Stimulated activated CD8-positive, alpha-beta memory T cell treated with anti-CD3 and anti-CD28 coated beads, Interleukin-7, amount 100 ng/mL, for 1 hour (primary cell): ENCODE measurements around the gene TMEM63B.
"Not testable (repeated sequence)": the region's sequence is repeated elsewhere in the genome, so short reads cannot be mapped to it uniquely, and the experiment has no call there.

ENCODE experiments used
- DNase-seq, 2 donors: peaks; one replicate each; pipeline ENCODE4 v3.0.0-alpha.2; 2020; ENCODE audit warnings: low read depth in 2 of 2

Gene TMEM63B

GRCh38 chr6:44094403-44095242 is 32.7 kb upstream of the TMEM63B start:
- no peak for DNase-seq

GRCh38 chr6:44095243-44095623 is 32.1 kb upstream of the TMEM63B start:
- not testable (repeated sequence) for DNase-seq

- DNase-seq, result peak; percentile 40 to 62
Observed at GRCh38 chr6:44096612-44097011, 30.7 kb upstream of the TMEM63B start.

DNA sequence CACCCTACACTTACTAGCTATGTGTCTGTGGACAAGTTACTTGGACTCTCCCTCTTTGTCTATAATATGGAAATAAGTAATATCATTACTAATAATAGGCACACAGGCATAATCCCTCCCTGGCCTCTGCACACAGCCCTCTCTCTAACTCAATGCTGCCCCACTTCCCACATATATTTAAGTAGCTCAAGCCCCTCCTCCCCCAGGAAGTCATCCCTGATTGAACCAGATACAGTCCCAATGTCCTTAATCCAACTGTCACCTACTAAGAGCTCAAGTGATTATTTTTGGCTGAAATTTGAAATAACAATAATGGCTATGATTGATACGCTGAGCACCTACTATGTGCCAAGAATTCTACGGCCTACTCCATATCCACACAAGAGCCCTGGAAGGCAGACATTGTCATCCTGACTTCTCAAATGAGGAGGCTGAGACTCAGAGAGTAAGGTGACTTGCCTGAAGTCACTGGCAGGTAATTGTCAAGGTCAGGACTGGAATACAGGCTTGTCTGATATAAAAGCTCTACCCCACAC is 29.5 kb upstream of the TMEM63B start:
- no peak for DNase-seq

DNA sequence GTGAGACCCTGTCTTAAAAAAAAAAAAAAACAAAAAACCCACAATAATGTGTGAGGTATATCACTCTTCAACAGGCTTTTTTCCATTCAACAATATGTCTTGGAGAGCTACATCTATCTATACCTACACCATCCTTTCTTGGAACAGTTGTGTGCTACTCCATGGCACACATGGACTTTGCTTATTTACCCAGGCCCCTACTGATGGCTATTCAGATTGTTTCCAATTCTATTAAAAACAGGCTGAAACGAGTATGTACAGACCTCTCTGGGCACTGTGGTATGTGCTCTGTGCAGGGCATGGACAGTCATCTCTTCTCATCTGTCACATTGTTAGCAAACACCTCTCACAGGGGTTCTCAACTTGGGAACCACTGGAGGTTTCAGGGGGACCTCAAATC is 28.2 kb upstream of the TMEM63B start:
- DNase-seq, result no peak

GRCh38 chr6:44100088-44100550 is 27.2 kb upstream of the TMEM63B start:
- DNase-seq, result no peak

DNA sequence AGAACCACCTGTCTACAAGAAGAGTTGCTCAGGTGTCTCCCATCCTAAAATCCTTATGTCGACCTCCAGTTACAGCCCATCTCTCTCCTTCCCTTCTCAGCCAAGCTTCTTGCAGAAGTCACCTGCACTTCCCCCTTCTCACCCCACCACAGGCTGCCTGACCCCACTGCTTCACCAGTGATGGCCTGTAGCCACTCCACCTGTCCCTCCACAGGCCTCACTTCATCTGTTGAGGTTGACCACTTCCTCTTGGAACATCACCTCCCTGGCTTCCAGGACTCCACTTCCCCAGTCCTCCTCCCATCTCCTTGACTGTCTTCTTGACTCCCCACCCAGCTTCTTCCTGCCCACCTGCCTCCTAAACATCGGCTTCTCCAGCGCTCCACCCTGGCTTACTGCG is 25.5 kb upstream of the TMEM63B start:
- DNase-seq, result no peak

DNA sequence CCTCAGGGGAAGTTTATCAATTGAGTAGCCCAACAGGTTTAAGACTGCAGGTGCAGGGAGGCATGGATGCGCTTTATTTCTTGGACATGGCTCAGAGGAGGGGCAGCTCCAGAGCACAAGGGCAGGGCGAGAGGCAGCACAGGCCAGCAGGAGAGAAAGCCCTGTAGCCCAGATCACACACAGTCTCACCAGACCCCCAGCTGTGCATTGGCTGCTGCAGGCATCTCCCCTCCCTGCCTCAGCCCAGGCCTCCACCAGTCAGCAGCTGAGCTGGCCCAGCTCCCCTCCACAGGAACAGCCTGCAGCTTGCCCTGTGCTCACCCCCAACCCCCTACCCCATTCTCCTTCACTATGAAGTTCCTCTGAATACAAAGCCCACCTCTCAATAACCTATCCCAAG is 24.8 kb upstream of the TMEM63B start:
- no peak for DNase-seq

DNA sequence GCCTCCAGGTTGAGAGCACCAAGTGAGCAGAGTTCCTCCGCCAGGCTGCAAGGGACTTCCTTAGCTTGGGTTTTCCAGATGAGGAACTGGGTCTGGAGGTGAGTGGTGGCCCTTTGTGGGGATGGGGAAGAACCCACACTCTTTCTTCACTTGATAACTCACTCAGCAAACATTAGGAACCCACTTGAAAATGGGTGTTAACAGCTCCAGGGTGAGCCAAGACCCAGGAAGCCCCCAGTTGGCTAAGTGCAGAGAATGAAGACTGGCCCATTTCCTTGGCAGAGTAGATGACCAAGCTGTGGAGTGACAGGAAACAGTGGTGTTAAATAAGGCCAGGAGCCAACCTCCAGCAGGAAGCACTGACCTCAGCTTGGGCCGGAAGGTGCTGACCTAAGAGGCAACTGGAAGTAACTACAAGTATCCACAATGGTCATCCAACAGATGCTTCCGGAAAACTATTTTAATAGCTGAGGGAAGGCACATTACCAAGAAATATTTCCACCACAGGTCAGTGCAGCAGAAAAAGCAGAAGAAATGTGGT is 22.8 kb upstream of the TMEM63B start:
- DNase-seq, result no peak

- no peak for DNase-seq
Observed at GRCh38 chr6:44105146-44105545, 22.2 kb upstream of the TMEM63B start.

GRCh38 chr6:44105993-44106740 is 21.2 kb upstream of the TMEM63B start:
- DNase-seq, result no peak

GRCh38 chr6:44107017-44107416 is 20.3 kb upstream of the TMEM63B start:
- DNase-seq, result no peak

DNA sequence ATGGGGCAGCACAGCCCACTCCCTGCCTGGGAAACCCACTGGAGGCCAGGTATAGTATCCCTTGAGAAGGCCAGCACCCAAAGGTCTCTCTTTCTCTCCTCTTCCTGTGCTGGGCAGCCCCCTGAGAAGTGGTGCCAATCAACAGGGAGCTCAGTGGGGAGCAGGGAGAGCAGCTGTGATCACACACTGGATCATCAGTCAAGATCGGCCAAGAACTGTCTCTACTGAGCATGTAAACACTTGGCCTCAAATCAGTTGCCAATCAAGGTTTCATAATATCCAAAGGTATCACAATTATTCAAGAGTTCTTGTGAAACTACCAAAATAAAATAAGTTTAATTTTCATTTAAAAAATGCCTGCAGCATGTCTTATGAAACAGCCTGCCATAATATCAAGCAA is 18.9 kb upstream of the TMEM63B start:
- no peak for DNase-seq

- no peak for DNase-seq
Observed at GRCh38 chr6:44109212-44109611, 18.1 kb upstream of the TMEM63B start.

DNA sequence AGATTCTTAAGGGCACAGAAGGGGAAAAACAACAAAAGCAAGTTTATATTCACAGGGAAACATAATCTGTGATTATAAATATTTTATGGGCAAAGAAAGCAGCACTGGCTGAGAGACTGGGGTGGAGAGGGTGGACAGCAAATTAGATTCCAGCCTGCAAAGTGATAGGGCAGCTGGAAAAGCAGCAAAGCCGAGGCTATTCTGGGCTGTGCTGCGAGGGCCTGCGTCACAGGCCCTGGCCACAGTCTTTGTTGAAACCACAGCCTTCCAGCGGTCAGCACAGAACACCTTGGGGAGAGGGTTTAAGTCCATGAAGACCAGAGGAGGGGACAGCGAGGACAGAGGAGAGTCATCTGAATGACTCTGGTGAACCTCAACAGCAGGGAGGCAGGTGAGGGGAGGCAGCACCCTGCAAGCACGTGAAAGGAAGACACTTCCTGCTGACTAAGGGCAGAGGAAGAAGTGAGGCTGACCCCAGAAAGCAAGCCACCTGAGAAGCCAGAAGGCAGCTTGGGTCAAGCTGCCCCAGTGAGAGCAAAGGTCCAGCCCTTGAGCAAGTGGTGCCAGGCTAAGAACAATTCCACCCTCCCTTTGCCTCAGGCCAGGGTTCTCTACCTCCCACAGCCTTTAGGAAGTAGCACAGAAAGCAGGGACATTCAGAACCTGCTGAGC is 17.2 kb upstream of the TMEM63B start:
- no peak for DNase-seq

GRCh38 chr6:44110966-44111365 is 16.4 kb upstream of the TMEM63B start:
- DNase-seq, result no peak

DNA sequence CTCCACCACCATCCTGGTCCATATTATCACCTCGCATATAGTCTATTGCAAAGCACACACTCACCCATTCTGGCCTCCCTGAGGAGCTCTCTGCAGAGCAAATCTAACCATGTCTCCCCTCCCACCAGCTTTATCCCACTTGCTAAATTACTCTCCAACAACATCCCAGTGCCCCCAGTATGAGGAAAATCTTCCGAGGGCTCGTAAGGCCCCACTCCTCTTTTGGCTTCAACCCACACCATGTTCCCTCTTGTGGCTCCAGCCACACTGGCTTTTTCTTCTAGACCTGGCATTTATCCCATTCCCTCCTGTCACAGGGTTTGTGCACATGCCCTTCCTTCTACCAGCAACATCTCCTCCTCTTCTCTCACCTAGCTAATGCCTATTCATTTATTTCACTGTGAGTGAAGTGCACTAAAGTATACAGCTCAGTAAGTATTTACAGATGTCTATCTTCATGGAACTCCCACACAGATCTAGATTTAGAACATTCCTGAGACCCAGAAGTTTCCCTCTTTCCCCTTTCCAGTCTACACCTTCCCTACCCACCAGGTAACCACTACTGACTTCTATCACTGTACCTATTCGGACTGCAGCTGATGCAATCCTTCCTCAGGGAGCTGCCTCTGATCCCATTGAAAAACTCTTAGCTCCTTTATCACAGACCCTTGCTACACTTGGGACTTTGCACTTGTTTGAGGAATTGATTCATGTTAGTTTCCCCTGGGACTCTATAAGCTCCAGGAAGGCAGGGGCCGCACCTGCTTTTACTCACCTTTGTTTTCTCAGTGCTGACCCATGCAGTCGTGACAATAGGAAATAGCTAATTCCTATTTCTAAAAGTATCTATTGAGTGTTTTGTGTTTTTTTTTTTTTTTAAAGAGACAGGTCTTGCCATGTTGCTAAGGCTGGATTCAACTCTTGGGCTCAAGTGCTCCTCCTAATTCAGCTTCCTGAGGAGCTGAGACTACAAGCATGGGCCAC is 15.6 kb upstream of the TMEM63B start:
- no peak for DNase-seq

DNA sequence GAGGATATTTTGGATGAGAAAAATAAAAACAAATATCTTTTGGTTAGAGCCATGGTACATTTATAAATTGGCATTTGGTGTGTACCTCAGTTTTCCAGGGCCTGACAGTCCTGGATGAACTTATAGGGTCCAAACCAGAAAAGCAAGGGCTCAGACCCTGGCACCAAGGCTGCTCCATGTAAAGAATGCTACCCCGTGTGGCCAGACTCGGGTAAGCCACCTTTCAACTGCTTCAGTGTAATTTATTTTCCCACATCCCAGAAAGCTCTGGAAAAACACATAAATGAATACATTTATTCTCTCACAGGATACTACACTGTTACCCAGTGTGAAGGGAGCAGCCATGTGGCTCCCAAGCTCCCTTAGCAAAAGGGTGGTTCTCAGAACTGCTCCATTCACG is 13.9 kb upstream of the TMEM63B start:
- no peak for DNase-seq

DNA sequence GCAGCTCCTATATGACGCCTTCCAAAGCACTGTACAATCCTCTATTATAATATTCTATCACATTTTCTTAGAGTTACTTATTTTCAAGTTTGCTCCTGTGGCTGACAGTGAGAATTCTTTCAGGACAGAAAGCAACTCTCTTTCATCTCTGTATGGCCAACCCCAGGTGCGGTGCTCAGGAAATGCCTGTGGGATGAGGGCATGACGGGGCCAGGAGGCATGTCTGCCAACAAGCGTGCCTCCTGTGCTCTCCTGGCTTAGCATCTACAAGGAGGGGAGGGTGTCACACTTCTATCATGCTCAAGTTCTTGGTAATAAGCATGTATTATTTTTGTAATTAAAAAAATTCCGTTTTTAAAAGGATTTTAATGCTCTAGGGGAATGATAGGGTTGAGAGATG is 11.5 kb upstream of the TMEM63B start:
- no peak for DNase-seq

- DNase-seq, result no peak
Observed at GRCh38 chr6:44116641-44117382, 10.5 kb upstream of the TMEM63B start.
